Thymus (tissue), 2 donors: Measurements from ENCODE around the gene ING2. TPM values are rescaled to one million over a fixed set of nuclear protein-coding genes. Genes with fewer than 3 reads are reported as not detected.

Experiments used
- polyA plus RNA-seq: library from polyadenylated mRNA; stranded (reverse); fragments of 200-250 nt; gene quantifications from one replicate; pipeline ENCODE4 v1.2.3, GENCODE V29; 2013
- total RNA-seq: library from RNA; stranded (reverse); fragments of 120-200 nt; gene quantifications from one replicate; pipeline ENCODE4 v1.2.4, GENCODE V29; 2013
- donor health status: healthy.

Gene ING2
- total and polyA plus RNA-seq, 2 donors = 14.9 to 26.6 TPM

Other genes starting within 250 kb of the ING2 start
- gene CLDN22, start 184.8 kb upstream of the ING2 start, total RNA-seq = not detected
- gene CLDN22, start 184.8 kb upstream of the ING2 start, polyA plus RNA-seq = 0.09 TPM
- not detected for gene CLDN24, start 182.6 kb upstream of the ING2 start, total RNA-seq
- gene CLDN24, start 182.6 kb upstream of the ING2 start, polyA plus RNA-seq = not detected
- 29.1 TPM for gene CDKN2AIP, start 60.4 kb upstream of the ING2 start, total RNA-seq
- 33.2 TPM for gene CDKN2AIP, start 60.4 kb upstream of the ING2 start, polyA plus RNA-seq
- gene RWDD4, start 154.1 kb downstream of the ING2 start, total RNA-seq = 25.6 TPM
- gene RWDD4, start 154.1 kb downstream of the ING2 start, polyA plus RNA-seq = 26.1 TPM
- gene TRAPPC11, start 154.2 kb downstream of the ING2 start, total RNA-seq = 31.3 TPM
- gene TRAPPC11, start 154.2 kb downstream of the ING2 start, polyA plus RNA-seq = 32.8 TPM